ENCODE results near the gene PLIN4. TPM values are rescaled to one million over a fixed set of nuclear protein-coding genes. Genes with fewer than 3 reads are reported as not detected.

PLIN4 gene, protein sequence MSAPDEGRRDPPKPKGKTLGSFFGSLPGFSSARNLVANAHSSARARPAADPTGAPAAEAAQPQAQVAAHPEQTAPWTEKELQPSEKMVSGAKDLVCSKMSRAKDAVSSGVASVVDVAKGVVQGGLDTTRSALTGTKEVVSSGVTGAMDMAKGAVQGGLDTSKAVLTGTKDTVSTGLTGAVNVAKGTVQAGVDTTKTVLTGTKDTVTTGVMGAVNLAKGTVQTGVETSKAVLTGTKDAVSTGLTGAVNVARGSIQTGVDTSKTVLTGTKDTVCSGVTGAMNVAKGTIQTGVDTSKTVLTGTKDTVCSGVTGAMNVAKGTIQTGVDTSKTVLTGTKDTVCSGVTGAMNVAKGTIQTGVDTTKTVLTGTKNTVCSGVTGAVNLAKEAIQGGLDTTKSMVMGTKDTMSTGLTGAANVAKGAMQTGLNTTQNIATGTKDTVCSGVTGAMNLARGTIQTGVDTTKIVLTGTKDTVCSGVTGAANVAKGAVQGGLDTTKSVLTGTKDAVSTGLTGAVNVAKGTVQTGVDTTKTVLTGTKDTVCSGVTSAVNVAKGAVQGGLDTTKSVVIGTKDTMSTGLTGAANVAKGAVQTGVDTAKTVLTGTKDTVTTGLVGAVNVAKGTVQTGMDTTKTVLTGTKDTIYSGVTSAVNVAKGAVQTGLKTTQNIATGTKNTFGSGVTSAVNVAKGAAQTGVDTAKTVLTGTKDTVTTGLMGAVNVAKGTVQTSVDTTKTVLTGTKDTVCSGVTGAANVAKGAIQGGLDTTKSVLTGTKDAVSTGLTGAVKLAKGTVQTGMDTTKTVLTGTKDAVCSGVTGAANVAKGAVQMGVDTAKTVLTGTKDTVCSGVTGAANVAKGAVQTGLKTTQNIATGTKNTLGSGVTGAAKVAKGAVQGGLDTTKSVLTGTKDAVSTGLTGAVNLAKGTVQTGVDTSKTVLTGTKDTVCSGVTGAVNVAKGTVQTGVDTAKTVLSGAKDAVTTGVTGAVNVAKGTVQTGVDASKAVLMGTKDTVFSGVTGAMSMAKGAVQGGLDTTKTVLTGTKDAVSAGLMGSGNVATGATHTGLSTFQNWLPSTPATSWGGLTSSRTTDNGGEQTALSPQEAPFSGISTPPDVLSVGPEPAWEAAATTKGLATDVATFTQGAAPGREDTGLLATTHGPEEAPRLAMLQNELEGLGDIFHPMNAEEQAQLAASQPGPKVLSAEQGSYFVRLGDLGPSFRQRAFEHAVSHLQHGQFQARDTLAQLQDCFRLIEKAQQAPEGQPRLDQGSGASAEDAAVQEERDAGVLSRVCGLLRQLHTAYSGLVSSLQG (N-terminal part only)
- total RNA-seq (not detected in 2 replicates), polyA plus RNA-seq (0.01 TPM in 1 of 2 replicates, not detected in the other), polyA minus RNA-seq (not detected in 2 replicates), Bru-seq, nascent RNA (not detected), BruChase-seq, experiment 1, labeled RNA remaining after a 6-hour chase (not detected), BruChase-seq, experiment 2, labeled RNA remaining after a 2-hour chase (not detected)
- polyA plus RNA-seq (2011; cell fraction: cytosol; rRNA removed) = 0.01 TPM in 2 replicates
- polyA plus RNA-seq (2011; cell fraction: nucleus; rRNA removed) = 0.04 and 0.05 TPM in 2 replicates
- polyA plus RNA-seq (2012) = 0.25 and 0.27 TPM in 2 replicates
- not detected for polyA minus RNA-seq (2011; cell fraction: cytosol; rRNA and poly(A)+ RNA removed)
- not detected in 2 replicates for polyA minus RNA-seq (2011; cell fraction: nucleus; rRNA and poly(A)+ RNA removed)
- long read RNA-seq, partial matches to known transcripts = 0 of 3 reads
- long read RNA-seq, other reads (novel, unspliced or antisense) = 3 of 3 reads

- Histone ChIP-seq H3K27ac (ENCODE audit: insufficient read depth, low read depth, low read length) (no peak within 1 kb of the TSS), H3K4me2 (ENCODE audit: insufficient read depth, low read length) (no peak within 1 kb of the TSS), H3K4me3 (replicated peaks in 1 of 3; ENCODE audit: insufficient read depth in 1 of 3, low read depth in 1 of 3, low read length in 3 of 3) (no peak within 1 kb of the TSS), H4K20me1 (replicated peaks; ENCODE audit: control insufficient read depth, extremely low read depth, insufficient read depth, low read length) (no peaks in the 10 kb centered on the region), H3K79me2 (ENCODE audit: control insufficient read depth, insufficient read depth, low read length) (no peaks in the 10 kb centered on the region), H3K9me1 (replicated peaks; ENCODE audit: control insufficient read depth, extremely low read depth, insufficient read depth, low read length) (no peaks in the 10 kb centered on the region), H3K9ac (replicated peaks; ENCODE audit: extremely low read depth, insufficient read depth, low read length) (no peak within 1 kb of the TSS), H3K9me3 (replicated peaks; ENCODE audit: control insufficient read depth, insufficient read depth, low read length) (no peaks in the 10 kb centered on the region), H3K36me3 (ENCODE audit: control insufficient read depth in 2 of 2, extremely low read depth in 1 of 2, insufficient read depth in 2 of 2, low read length in 2 of 2) (no peaks in the 10 kb centered on the region), H2AFZ (ENCODE audit: low read depth, low read length) (no peak within 1 kb of the TSS), H3K27me3 (ENCODE audit: control insufficient read depth in 2 of 2, insufficient read depth in 2 of 2, low read length in 2 of 2) (no peaks in the 10 kb centered on the region), H3K4me1 (ENCODE audit: control insufficient read depth, extremely low read depth, insufficient read depth, low read length) (no peaks in the 10 kb centered on the region)
- DNase-seq (ENCODE audit: low read depth, low spot score) = no peak
- FAIRE-seq = no peak
- POLR2A ChIA-PET = no interaction called here
- no TSS peak for BruUV-seq (replicated peaks)
- TF ChIP-seq FOS (IDR thresholded peaks at IDR 0.05; ENCODE audit: borderline replicate concordance, insufficient read depth, low read length) (no peak), JUN (IDR thresholded peaks at IDR 0.05; ENCODE audit: borderline replicate concordance, insufficient read depth, insufficient read length, low read depth) (no peak), POLR2A (IDR thresholded peaks at IDR 0.05; ENCODE audit: low read depth, low read length) (no peak), MYC (IDR thresholded peaks at IDR 0.05; ENCODE audit: low read depth, low read length) (no peak), EZH2 (IDR thresholded peaks at IDR 0.05; ENCODE audit: borderline replicate concordance, low read depth, low read length, severe bottlenecking) (no peak), GATA2 (IDR thresholded peaks at IDR 0.05; ENCODE audit: insufficient read depth, insufficient read length, low read depth, low read length) (no peak), POLR2AphosphoS5 (IDR thresholded peaks at IDR 0.05; ENCODE audit: insufficient read depth, low read depth, low read length) (no peak)
- TF ChIP-seq, protein P1, sequence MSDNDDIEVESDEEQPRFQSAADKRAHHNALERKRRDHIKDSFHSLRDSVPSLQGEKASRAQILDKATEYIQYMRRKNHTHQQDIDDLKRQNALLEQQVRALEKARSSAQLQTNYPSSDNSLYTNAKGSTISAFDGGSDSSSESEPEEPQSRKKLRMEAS (IDR thresholded peaks at IDR 0.05; ENCODE audit: insufficient read depth, insufficient read length) = no peak
- TF ChIP-seq, protein P2, sequence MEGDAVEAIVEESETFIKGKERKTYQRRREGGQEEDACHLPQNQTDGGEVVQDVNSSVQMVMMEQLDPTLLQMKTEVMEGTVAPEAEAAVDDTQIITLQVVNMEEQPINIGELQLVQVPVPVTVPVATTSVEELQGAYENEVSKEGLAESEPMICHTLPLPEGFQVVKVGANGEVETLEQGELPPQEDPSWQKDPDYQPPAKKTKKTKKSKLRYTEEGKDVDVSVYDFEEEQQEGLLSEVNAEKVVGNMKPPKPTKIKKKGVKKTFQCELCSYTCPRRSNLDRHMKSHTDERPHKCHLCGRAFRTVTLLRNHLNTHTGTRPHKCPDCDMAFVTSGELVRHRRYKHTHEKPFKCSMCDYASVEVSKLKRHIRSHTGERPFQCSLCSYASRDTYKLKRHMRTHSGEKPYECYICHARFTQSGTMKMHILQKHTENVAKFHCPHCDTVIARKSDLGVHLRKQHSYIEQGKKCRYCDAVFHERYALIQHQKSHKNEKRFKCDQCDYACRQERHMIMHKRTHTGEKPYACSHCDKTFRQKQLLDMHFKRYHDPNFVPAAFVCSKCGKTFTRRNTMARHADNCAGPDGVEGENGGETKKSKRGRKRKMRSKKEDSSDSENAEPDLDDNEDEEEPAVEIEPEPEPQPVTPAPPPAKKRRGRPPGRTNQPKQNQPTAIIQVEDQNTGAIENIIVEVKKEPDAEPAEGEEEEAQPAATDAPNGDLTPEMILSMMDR (IDR thresholded peaks at IDR 0.05; ENCODE audit: extremely low read depth in 1 of 2, insufficient read depth in 1 of 2, low read depth in 1 of 2, low read length in 2 of 2) = no peak
- intact Hi-C loops (cut with micrococcal nuclease) = no loop called here
- dilution Hi-C loops (cut with MboI; ENCODE audit: extremely low pct_ligation_motif_present, low sequenced_read_pairs) = no loop called here
- CTCF ChIA-PET = interaction anchor here (1.0 to 2.8 kb wide), 5 partner anchors 7 to 251 kb away, joined by 3 to 17 read pairs (median 4); no protein-coding TSS in a partner anchor
Measured at GRCh38 chr19:4518345-4519171, at the start of gene PLIN4. Gene PLIN4, minus strand, starts transcription at chr19:4518486. Its CDS starts 214 bp downstream, at chr19:4518272.
